ENCODE results near the gene LCP2. TPM values are rescaled to one million over a fixed set of nuclear protein-coding genes. Genes with fewer than 3 reads are reported as not detected.
"Not testable (repeated sequence)": the region's sequence is repeated elsewhere in the genome, so short reads cannot be mapped to it uniquely, and the experiment has no call there.

LCP2 gene
- total RNA-seq, 1 donor = not detected

DNA sequence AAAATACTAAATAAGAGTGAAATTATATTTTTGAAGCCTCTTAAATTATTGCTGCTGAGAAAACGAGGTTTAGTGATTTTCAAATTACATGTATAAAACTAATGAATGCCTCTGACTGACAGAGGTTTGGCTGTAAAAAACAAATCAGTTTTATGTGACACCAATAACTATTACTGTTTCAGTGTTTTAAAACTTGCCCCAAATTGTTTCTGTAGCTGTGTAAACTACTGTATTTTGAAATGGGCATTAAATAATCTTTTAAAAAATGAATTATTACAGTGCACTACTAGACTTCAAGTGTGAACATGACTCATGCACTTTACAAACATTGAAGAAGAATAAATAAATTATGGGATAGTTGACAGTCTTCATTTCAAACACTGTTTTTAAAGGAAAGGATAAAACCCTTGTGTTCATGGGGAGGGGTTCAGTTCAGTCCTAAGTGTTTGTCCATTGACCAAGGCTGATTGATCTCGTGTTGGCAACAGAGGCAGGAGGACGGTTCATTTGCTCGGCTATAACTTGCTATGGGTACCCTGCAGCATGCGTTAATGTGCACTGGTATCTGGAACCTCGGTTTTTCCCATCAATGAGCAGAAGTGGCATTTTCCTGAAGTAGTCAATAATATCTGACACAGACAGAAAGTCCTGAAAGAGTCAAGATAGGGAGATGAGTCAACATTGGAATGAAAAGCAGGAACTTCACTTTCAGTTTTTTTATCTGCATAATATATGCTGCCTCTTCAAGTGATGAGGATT is 49.2 kb downstream of the LCP2 start:
- Histone ChIP-seq H3K9me3 (ENCODE audit: low read depth, low read length) (no peaks in the 10 kb centered on the region), H3K4me1 (ENCODE audit: insufficient read depth, low read length) (no peaks in the 10 kb centered on the region), H3K27ac (ENCODE audit: low read depth, low read length) (no peak overlapping the region), H4K20me1 (ENCODE audit: insufficient read depth, low read length) (no peaks in the 10 kb centered on the region), H3K36me3 (ENCODE audit: insufficient read depth, low read length) (no peaks in the 10 kb centered on the region), H3K4me3 (ENCODE audit: insufficient read depth, low read length) (no peak overlapping the region), H3K79me2 (ENCODE audit: insufficient read depth, low read length) (no peaks in the 10 kb centered on the region), H3K27me3 (ENCODE audit: insufficient read depth, low read length) (peaks cover 19% of the 10 kb centered on the region), H3K4me2 (ENCODE audit: insufficient read depth, low read length) (no peak overlapping the region), H2AFZ (ENCODE audit: low read length) (no peak overlapping the region)
- DNase-seq (ENCODE audit: insufficient read length, low spot score, missing footprints) = no peak
- TF ChIP-seq, protein P1, sequence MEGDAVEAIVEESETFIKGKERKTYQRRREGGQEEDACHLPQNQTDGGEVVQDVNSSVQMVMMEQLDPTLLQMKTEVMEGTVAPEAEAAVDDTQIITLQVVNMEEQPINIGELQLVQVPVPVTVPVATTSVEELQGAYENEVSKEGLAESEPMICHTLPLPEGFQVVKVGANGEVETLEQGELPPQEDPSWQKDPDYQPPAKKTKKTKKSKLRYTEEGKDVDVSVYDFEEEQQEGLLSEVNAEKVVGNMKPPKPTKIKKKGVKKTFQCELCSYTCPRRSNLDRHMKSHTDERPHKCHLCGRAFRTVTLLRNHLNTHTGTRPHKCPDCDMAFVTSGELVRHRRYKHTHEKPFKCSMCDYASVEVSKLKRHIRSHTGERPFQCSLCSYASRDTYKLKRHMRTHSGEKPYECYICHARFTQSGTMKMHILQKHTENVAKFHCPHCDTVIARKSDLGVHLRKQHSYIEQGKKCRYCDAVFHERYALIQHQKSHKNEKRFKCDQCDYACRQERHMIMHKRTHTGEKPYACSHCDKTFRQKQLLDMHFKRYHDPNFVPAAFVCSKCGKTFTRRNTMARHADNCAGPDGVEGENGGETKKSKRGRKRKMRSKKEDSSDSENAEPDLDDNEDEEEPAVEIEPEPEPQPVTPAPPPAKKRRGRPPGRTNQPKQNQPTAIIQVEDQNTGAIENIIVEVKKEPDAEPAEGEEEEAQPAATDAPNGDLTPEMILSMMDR (IDR thresholded peaks at IDR 0.05; ENCODE audit: extremely low read depth, low read depth, low read length) = no peak

DNA sequence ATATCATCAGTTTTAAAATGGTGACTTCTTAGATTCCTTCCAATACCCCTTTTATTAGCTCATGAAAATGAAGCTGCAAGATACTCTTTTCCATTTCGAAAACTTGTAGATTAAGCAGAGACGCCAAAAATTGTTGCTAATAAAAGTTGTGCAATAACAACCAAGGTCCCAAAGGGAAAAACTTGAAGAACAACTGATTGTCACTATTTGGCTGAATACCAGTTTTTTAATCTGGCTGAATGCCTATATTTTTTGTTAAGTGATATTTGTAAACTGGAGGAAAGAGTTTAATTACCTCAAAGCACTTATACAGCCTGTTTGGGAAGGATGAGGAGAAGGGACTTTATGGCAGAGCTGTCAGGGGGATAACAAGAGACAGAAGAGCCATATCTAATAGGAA is 50.2 kb downstream of the LCP2 start:
- no peaks in the 10 kb centered on the region for H3K4me1 ChIP-seq (ENCODE audit: insufficient read depth, low read length)
- TF ChIP-seq, protein P1 (IDR thresholded peaks at IDR 0.05; ENCODE audit: extremely low read depth, low read depth, low read length) = no peak
- H2AFZ ChIP-seq (ENCODE audit: low read length) = no peak overlapping the region
- H3K79me2 ChIP-seq (ENCODE audit: insufficient read depth, low read length) = no peaks in the 10 kb centered on the region
- H3K36me3 ChIP-seq (ENCODE audit: insufficient read depth, low read length) = no peaks in the 10 kb centered on the region
- no peaks in the 10 kb centered on the region for H3K9me3 ChIP-seq (ENCODE audit: low read depth, low read length)
- no peak overlapping the region for H3K27ac ChIP-seq (ENCODE audit: low read depth, low read length)
- peaks cover 14% of the 10 kb centered on the region for H3K27me3 ChIP-seq (ENCODE audit: insufficient read depth, low read length)
- DNase-seq (ENCODE audit: insufficient read length, low spot score, missing footprints) = no peak
- H3K4me2 ChIP-seq (ENCODE audit: insufficient read depth, low read length) = no peak overlapping the region
- H3K4me3 ChIP-seq (ENCODE audit: insufficient read depth, low read length) = no peak overlapping the region
- no peaks in the 10 kb centered on the region for H4K20me1 ChIP-seq (ENCODE audit: insufficient read depth, low read length)

DNA sequence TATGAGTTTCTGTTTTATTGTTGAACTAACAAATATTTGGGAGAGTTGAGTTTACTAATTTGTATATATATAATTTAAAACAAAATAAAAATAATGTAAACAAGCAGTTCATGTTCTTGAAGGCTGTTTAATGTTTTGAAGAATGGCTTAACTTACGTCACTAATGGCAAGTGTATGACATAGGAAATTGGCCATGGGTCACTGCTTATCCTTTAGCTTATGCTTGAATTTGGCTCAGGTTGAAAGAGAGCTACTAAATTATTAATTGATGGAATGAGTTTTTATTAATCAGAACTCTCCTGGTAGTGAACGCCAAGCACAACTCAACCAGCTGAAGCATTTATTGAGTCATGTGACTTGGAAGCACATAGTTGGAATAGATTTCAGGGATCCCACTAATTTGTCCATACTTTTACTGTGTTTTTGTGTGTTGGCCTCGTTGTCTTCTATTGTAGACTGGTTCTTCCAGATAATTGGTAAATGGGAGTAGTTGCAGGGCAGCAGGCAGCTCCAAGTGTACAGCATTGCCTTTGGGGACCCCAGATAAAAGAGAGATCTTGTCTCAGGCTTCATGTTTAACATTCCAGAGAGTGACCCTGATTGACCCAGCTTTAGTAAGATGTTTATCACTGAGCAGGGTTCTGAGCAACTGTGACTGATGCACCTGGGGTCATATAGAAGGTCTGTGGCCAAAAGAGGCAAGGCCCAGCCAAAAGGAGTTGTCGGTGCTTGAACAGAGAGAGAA is 51.3 kb downstream of the LCP2 start:
- no peak for DNase-seq (ENCODE audit: insufficient read length, low spot score, missing footprints)
- no peak overlapping the region for H3K4me3 ChIP-seq (ENCODE audit: insufficient read depth, low read length)
- H3K4me2 ChIP-seq (ENCODE audit: insufficient read depth, low read length) = no peak overlapping the region
- TF ChIP-seq, protein P1 (IDR thresholded peaks at IDR 0.05; ENCODE audit: extremely low read depth, low read depth, low read length) = no peak
- H3K9me3 ChIP-seq (ENCODE audit: low read depth, low read length) = no peaks in the 10 kb centered on the region
- no peaks in the 10 kb centered on the region for H4K20me1 ChIP-seq (ENCODE audit: insufficient read depth, low read length)
- H3K79me2 ChIP-seq (ENCODE audit: insufficient read depth, low read length) = no peaks in the 10 kb centered on the region
- no peak overlapping the region for H2AFZ ChIP-seq (ENCODE audit: low read length)
- H3K4me1 ChIP-seq (ENCODE audit: insufficient read depth, low read length) = no peaks in the 10 kb centered on the region
- H3K27me3 ChIP-seq (ENCODE audit: insufficient read depth, low read length) = peaks cover 5% of the 10 kb centered on the region
- no peaks in the 10 kb centered on the region for H3K36me3 ChIP-seq (ENCODE audit: insufficient read depth, low read length)
- H3K27ac ChIP-seq (ENCODE audit: low read depth, low read length) = no peak overlapping the region

DNA sequence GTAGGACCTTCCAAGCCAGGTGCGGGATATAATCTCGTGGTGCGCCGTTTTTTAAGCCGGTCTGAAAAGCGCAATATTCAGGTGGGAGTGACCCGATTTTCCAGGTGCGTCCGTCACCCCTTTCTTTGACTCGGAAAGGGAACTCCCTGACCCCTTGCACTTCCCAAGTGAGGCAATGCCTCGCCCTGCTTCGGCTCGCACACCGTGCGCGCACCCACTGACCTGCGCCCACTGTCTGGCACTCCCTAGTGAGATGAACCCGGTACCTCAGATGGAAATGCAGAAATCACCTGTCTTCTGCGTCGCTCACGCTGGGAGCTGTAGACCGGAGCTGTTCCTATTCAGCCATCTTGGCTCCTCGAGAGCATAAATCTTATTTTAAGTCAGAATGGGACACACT is 52.1 kb downstream of the LCP2 start:
- H3K27me3 ChIP-seq (ENCODE audit: insufficient read depth, low read length); DNase-seq (ENCODE audit: insufficient read length, low spot score, missing footprints); H4K20me1 ChIP-seq (ENCODE audit: insufficient read depth, low read length); H3K4me2 ChIP-seq (ENCODE audit: insufficient read depth, low read length); H3K4me1 ChIP-seq (ENCODE audit: insufficient read depth, low read length); H2AFZ ChIP-seq (ENCODE audit: low read length); H3K79me2 ChIP-seq (ENCODE audit: insufficient read depth, low read length); H3K36me3 ChIP-seq (ENCODE audit: insufficient read depth, low read length); H3K9me3 ChIP-seq (ENCODE audit: low read depth, low read length); H3K4me3 ChIP-seq (ENCODE audit: insufficient read depth, low read length); H3K27ac ChIP-seq (ENCODE audit: low read depth, low read length): not testable (repeated sequence)

Measured in osteoblast (primary cell).